DMS114 treated with DMSO at 0.1 percent for 48 hours (cell line): Measurements from ENCODE around the gene KY.

Experiments
- DNase-seq: peaks from one replicate; lab custom pipeline; 2025; ENCODE audit not compliant: unreplicated experiment; lab: John Stamatoyannopoulos, UW

KY gene

DNA sequence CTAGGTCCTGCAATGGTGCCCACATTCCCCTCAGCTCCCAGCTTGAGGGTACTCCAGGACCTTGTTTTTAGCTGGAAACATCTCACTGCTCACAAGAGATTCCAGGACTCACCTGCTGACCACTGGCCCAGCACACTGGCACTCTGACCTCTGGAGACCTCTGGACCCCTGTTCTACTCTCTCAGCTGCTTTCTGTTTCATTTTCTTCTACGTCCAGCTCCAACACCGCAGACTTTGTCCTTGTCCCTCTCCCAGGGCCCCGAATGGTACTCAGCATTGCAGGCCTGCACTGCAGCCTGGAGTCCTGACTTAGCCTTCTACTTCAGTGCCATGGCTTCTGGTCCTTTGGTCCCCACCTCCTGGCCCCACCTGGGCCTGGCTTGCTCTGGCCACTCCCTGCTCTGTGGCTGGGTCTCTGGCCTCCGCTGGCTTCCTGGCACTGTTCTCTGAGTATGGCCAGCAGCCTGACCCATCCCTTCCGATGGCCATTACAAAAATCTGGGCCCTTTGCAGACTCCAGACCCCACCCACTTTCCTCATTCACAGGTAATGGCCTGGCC is 27.9 kb downstream of the KY start:
- no peak for DNase-seq

DNA sequence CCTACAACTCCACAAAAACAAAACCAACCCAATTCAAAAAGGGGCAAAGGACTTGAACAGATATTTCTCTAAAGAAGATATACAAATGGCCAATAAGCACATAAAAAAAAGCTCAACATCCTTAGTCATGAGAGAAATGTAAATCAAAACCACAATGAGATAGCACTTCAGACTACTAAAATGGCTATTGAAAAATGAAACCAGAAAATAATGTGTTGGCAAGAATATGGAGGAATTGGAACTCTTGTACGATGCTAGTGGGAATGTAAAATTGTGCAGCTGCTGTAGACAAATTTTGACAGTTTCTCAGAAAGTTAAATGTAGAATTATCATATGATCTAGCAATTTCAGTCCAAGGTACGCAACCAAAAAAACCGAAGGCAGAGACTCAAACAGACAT is 29.0 kb downstream of the KY start:
- DNase-seq: no peak

DNA sequence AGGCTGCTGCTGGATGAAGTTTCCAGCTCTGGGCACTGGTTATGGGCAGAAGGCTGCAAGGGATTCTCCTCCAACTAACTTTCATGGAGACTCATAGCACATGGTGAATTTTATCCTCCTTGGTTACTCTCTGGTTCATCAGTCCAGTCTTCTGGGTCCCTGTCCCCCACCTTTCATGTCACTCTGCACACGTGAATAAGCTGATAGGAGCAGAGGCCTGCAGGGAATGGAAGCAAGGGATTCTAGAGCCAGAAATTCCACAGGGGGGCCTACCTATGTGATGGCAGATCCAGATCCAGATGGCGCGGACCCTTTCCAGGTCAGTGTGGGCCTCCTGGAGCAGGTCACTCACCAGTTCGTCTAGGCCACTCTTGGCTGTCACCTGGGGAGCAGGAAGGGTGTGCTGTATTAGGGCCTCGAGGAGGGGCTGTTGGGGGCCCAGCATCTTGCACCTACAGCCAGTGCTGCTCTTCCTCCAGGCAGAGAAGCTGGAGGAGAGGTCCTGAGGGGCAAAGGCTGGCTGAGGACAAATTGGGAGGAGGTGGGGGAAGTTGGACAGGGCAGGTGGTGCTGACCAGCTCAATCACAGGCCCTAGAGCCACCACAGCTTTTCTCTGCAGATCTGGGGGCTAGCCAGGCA is 30.2 kb downstream of the KY start:
- no peak for DNase-seq

DNA sequence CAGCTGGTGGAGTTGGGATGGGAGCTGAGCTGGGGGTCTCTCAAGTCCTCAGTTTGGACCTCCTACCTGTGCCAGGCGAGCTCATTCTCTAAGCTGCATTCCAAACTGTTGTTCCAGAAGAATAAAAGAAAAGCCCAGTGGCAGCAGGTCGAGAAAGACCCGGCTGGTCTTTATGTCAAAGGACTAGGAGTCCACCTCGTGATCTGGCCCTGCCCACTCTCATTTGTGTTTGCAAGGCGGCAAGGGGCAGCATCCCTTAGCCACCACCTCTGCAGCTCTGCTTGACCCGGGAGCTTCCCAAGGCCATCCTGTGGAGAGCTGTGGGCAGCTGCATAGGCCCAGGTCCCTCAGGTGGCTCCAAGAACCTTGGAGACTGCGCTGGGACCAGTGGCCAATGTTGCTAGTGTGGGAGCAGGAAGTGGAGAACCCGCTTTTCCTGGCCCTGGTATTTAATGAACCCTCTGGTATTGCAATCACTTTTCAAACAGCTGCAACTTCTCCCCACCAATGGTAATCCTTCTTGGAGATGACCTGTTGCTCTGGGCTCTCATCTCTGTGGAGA is 30.9 kb downstream of the KY start:
- no peak for DNase-seq

DNA sequence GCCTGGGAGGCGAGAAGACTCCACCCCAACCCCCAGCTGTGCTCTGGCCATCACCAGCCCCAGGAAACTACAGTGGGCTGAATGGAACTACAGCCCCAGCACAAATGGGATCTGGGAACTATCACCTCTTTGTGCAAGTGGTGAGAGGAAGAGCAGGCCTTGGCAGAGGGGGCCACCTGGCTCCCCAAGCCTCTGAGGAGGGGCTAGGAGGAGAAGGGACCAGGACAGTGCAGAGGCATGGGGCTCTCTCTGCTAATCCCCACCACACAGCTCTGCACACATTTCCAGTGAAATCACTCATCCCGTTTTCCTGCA is 31.6 kb downstream of the KY start:
- DNase-seq: no peak

DNA sequence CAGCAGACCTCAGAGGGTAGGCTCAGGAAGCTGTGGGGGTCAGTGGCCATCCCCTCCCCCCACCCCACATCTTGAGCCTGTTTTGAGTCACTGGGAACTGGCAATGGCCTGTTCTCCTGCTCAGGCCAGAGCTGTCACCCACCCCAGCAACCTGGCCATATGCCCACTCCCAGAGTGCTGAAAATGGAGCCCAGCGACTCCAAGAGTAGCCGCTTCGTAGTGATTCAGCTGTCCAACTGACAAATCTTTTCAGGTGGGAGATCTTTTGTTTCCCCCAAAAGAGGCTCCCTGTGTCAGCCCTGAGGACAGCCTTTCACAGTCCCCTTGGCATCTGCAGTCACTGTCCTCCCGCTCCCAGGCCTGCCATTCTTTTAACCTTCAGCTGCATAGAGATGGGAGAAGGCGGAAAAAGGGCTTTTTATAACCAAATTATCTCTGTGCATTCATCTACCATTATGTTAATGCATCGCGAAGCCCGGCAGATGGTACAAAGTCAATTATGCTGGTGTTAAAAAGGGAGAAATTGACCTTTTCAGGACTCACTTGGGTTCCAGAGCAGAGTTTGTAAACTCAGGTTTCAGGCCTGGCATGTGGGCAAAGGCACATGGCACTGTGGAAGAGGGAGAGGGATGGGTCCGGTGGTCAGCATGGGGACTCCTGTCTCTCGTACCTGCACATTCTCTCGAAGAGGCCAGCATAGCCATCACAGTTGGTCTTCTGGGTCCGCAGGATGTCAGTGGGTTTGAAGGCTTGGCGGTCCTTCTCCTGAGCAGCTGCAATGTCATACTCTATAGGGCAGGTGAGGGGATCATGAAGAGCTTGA is 32.1 kb downstream of the KY start:
- DNase-seq: no peak

DNA sequence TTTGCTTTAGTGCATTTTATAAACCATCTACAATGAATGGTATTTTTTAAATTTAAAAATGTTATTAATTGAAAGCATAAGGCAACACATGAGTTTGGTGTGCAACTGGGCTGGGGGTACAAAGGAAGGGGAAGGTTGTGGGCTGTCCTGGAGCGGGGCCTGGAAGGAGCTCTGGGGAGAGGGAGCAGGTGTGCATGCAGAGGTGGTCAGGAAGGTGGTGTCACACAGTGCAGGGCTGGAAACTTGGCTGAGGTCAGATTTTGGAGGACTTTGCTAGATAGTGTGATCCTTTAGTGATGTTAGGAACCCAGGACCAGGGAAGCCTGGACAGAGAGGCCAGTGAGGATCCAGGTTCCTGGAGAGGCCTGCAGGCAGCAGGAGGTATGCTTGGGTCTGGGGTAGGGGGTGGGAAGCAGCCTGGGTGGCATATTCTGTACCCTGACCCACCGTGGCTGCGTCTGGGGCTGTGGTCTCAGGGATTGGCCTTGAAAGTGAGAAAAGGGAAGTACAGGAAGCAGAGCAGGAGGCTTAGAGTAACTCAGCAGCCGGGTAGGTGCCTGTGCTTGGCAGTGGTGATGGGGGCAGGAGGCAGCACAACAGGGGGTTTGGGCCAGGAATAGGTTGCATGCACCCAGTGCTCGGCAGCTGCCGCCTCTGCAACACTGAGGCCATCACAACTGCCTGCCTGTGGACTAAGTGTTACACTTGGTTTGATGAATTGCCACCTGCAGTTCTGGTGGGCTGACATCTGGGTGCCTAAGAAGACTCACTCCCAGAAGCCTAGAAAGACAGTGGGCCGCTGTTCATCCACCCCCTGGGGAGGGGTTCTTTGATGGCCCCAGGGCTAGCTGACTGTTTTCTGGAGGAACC is 33.0 kb downstream of the KY start:
- no peak for DNase-seq

DNA sequence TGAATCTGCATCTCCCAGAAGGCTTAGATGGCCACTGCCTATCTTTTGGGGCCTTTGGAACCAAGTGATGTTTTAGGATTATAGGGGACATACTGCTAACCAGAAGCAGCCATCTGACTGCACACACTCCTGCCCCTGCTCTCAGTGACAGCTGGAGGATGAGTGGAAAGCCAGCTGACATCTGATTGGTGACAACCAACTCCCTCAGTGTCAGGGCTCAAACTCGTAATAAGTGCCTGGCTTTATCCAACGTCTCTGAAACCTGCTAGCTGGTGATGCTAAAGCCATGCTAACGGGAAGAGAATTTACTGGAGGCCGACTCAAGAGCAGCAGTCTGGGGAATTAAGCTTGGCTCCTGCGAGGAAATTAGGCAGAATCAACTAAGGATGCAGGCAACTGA is 35.1 kb downstream of the KY start:
- no peak for DNase-seq

DNA sequence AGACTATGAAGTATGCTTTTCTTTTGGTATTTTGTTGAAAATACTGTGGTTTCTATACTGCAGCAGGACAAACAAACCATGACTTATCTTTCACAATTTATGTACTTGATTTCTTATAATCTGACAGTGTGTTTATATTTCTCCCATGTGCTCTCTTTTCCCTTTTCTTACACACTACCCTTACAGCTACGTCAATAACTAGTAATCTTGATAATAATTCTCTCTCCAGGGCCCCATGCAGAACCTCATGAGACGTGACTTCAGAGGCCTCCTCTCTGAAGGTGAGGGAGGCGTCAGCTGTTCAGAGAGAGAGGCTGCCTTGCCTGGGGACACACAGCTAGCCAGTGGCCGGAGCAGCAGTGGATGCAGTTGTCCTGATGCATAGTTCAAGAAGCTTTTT is 35.9 kb downstream of the KY start:
- no peak for DNase-seq

DNA sequence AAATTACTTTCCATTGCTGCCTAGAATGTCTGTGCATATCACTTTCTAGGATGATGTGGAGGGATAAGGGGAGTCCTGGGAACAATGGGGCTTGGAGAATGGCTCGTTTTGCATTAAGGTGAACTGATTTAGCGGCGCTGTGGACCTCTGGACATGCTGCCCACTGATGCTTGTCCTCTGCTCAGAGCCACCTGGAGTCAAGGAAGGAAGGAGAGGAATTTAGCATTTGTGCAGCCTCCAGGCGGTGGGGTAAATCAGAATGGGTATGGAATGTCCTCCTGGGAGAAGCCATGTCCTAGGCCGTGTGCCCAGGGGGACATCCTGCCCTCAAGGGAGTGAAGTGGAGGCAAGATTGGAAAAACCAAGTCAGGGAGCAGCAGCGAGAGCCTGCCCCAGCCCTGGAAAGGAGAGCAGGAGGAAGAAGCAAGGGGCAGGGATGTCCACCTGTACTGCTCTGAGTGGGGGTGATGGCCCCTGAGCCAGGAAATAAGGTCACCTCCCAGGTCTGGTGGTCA is 37.8 kb downstream of the KY start:
- no peak for DNase-seq

DNA sequence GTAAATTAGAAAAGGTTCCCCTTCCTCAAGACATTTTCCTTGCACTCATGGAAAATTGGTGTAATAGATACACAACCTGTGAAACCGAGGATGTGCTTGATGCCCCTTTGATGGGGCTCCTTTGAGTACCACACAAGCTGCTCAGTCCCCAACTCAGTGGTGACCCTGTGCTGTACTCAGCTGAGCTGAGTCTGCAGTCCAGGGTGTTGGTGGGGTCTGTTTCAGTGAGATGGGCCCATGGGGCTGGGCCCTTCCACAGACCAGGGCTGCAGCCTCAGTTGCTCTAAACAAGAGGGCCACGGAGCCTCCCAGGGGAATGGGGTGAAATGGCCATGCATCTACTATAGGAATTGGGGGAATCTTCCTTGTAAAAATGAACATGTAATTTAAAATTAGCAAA is 39.3 kb downstream of the KY start:
- no peak for DNase-seq

DNA sequence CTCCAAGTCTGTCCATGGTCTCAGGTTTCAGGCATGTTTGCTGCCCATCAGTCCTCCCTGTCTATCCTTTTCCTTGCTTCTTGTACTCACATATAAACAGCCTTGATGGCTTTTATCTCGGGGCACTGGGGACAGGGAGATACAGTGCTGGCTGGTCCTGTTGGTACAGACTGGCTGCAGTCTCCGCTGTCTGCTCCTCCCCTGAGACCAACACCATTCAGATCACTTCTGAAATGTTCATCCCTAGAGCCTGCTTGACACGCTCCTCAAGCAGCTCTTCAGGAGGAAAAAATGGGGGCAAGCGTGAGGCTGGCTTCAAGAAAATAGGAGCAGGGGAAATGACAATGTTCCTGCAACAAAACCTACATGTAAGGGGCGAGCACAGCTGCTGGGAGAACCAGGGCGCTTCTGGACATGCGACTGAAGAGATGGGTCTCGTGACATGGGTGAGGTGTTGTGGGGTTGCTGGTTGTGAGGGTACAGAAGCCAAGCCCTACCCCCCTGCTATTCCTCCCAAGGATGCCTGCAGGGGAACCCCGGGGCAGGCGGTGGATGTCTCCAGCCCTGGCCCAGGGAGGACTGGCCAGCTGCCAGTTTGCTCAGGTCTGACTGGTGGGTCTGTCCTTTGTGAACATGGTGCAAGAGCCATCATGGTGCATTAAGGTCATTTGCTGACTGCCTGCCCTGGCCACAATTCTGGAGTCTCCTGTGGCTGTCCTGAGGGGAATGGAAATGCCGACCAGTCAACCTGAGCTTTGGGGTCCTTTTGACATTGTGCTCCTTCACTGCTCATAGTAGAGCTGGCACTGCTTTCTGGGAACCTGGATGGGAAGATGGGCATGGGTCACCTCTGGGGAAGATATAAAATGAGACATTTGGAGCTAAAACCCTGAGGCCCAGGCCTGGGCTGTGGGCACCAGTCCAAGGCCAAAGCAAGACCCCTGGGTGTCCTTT is 40.1 kb downstream of the KY start:
- DNase-seq: no peak

DNA sequence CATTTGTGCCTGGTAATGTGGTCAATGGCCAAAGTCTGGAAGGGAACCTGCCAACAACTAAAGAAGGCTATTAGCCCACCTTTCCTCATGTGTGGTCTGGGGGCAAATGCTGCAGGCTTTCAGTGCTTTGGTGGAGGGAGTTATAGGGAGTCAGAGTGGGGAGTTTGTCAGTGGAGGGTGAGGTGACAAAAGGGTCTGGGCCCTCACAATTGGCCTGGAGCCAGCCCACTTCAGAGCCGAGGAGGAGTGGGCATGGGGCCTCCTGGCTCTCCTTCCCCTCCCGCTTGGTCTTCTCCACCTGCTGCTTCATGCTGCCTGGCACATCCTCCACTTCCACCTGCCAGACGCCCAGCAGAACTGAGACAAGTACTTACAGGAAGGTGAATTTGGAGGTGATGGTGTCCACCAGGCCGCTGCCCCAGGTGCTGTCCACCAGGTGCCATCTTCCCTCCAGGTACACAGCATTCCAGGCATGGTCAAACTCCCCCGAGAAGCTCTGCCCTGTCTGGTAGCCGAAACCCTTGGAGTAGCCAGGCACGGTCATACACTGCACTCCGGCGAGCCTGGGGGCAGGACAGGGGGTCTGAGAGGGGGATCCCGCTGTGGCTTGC is 40.9 kb downstream of the KY start:
- no peak for DNase-seq

DNA sequence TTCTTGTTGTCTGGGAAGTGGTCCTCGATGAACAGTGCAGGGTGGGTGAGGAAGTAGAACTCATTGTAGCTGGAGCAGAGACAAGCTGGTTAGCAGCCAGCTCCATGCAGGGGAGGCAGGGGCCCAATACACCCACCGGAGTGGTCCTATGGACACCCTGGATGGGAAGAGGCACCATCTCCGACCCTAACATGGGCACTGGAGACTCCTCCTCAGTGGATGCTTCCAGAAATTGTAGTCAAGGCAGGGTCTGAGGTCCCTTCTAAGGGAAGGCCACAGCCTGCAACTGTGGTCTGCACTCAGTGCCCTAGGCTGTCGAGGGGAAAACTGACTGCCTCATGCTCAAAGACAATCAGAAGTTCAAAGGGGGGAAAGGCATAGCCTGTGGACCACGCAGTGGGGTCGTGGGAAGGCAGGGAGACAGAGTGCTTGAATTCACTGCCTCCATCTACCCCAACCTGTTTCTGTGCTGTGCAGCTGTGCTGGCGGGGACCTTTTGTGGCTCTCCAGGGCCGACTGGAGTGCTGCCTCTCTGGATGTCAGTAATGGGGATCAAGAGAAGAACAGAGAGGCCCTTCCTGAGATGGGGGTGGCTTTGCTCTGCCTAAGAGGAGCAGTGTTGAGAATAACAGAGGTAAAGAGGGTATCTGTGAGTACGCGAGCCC is 41.9 kb downstream of the KY start:
- no peak for DNase-seq

DNA sequence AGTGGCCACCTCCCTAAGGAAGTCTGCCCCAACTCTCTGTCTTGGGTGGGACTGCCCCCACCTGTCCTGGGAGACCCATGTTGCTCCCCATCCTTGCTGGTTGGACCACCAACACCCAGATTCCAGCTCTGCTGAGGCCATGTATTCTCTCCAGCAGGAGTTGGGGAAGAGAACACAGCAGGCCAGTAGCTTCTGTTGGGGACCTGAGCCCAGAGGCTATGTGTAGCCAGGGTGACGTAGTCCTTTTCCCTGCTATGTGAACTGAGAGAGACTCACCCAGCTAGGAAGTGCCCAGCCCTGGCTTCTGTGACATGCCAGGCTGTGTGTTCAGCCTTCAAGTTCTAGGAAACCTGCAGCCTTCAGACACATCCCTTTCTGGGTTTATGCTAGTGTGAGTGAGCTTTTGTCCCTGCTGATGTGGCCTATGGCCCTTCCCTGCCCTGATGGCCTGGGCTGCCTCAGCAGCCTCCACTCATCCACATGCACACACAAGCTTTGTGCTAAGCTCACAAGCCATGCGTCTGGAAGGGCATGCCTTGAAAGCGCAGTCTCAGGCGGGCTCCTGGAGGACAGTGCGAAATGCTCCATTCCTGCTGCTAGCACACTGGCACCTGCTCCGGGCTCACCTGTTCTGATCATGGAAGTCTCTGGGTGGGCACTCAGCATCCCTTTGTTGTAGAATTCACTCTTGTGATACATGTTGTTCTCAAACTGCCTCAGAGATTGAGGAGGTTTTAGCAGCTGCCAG is 42.6 kb downstream of the KY start:
- no peak for DNase-seq

DNA sequence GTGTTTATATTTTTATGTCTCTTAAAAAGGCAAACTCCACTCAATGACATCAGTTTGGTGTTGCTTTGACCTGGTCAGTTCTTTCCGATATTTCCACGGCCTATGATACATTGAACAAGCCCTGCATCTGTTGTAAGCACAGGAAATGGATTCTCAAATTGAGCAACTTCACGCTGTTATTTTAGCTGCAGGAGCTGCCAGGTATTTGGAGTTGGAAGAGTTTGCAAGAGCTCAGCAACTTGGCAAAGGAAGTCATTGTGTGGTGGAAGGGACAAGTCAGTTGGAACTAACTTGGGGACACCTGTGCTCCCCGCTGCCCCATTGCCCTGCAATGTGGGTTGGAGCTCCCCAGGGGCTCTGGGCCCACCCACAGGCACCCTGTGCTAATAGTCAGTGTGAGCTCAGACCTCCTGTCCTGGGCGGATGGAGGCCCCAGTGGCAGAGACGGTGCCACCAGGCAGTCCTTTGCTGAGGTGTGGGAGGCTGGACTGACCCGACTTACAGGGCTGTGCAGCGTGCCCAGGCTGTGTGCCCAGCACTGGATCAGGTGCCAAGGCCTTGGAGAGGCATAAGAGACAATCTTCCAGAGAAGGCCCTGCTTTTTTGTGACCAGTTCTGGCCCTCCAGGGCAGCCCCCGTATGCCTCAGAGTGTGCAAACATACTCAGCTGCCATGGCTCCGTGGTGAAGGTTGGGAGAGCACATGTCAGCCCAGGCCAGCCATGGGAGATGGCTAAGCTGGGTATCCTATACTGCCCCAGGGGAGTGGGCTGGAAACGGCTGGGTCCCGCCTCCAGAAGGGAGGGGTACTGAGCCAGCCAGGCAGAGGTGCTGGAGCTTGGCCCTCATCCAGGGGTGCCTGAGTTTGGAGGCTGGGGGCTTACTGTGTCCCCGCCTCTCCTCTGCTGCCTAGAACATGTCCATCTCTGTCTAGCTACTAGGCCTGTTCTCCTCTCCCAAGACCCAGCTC is 43.5 kb downstream of the KY start:
- DNase-seq: no peak
